H9 (cell line): ENCODE results near the gene TMEM30B. TPM values are rescaled to one million over a fixed set of nuclear protein-coding genes. Genes with fewer than 3 reads are reported as not detected.

Experiments used
- DNase-seq: peaks from one replicate; pipeline ENCODE4 v3.0.0-alpha.2; 2017
- H2AFZ ChIP-seq: one replicate; pipeline ENCODE4 v1.6.1; 2013; ENCODE audit warnings: mild to moderate bottlenecking, low read length, control low read depth, moderate library complexity
- H2AK5ac ChIP-seq: 2 replicates; pipeline ENCODE4 v1.6.1; 2013; ENCODE audit warnings: low read length, control low read depth, mixed read lengths; ENCODE audit not compliant: insufficient read length
- H2BK120ac ChIP-seq: one replicate; pipeline ENCODE4 v1.6.1; 2013; ENCODE audit warnings: low read depth, mild to moderate bottlenecking, low read length, control low read depth, inconsistent platforms; ENCODE audit not compliant: poor library complexity, severe bottlenecking
- H2BK12ac ChIP-seq: 2 replicates; pipeline ENCODE4 v1.6.1; 2013; ENCODE audit warnings: low read length, control low read depth, mixed read lengths, low read depth; ENCODE audit not compliant: insufficient read length
- H2BK15ac ChIP-seq: 2 replicates; pipeline ENCODE4 v1.6.1; 2013; ENCODE audit warnings: low read depth, low read length, control low read depth
- H2BK20ac ChIP-seq: one replicate; pipeline ENCODE4 v1.6.1; 2013; ENCODE audit warnings: low read depth, mild to moderate bottlenecking, low read length, control low read depth, inconsistent platforms; ENCODE audit not compliant: poor library complexity, severe bottlenecking
- H2BK5ac ChIP-seq: 2 replicates; pipeline ENCODE4 v1.6.1; 2013; ENCODE audit warnings: low read length, control low read depth, mixed read lengths; ENCODE audit not compliant: insufficient read length
- H3K14ac ChIP-seq: 2 replicates; pipeline ENCODE4 v1.6.1; 2013; ENCODE audit warnings: low read length, control low read depth; ENCODE audit not compliant: insufficient read depth
- H3K18ac ChIP-seq: 2 replicates; pipeline ENCODE4 v1.6.1; 2013; ENCODE audit warnings: low read depth, mild to moderate bottlenecking, mixed read lengths, low read length, control low read depth; ENCODE audit not compliant: insufficient read length
- H3K23ac ChIP-seq: 2 replicates; pipeline ENCODE4 v1.6.1; 2013; ENCODE audit warnings: low read length, control low read depth, mixed read lengths, low read depth; ENCODE audit not compliant: insufficient read length
- H3K23me2 ChIP-seq: 2 replicates; pipeline ENCODE4 v1.6.1; 2013; ENCODE audit warnings: low read depth, mild to moderate bottlenecking, mixed read lengths, low read length, control low read depth; ENCODE audit not compliant: insufficient read length, poor library complexity, severe bottlenecking
- H3K27ac ChIP-seq: 2 replicates; pipeline ENCODE4 v1.5.1; 2013; ENCODE audit warnings: low read length, control low read depth, mixed read lengths, low read depth; ENCODE audit not compliant: insufficient read length
- H3K27me3 ChIP-seq: 2 replicates; pipeline ENCODE4 v1.6.1; 2013; ENCODE audit warnings: low read length, control low read depth, inconsistent platforms; ENCODE audit not compliant: insufficient read depth
- H3K4ac ChIP-seq: 2 replicates; pipeline ENCODE4 v1.6.1; 2013; ENCODE audit warnings: low read depth, mild to moderate bottlenecking, control low read depth, inconsistent platforms, low read length, moderate library complexity
- H3K4me1 ChIP-seq: 2 replicates; pipeline ENCODE4 v1.6.1; 2013; ENCODE audit warnings: low read length, control low read depth, inconsistent platforms; ENCODE audit not compliant: insufficient read depth
- H3K4me2 ChIP-seq: 2 replicates; pipeline ENCODE4 v1.6.1; 2013; ENCODE audit warnings: low read length, control low read depth, mixed read lengths; ENCODE audit not compliant: insufficient read length, insufficient read depth
- H3K56ac ChIP-seq: 2 replicates; pipeline ENCODE4 v1.6.1; 2013; ENCODE audit warnings: low read depth, mild to moderate bottlenecking, mixed read lengths, low read length, control low read depth; ENCODE audit not compliant: insufficient read length
- H3K79me1 ChIP-seq: 2 replicates; pipeline ENCODE4 v1.6.1; 2013; ENCODE audit warnings: low read depth, mild to moderate bottlenecking, moderate library complexity, low read length, control low read depth, inconsistent platforms; ENCODE audit not compliant: insufficient read depth, poor library complexity, severe bottlenecking
- H3K79me2 ChIP-seq: 2 replicates; pipeline ENCODE4 v1.6.1; 2013; ENCODE audit warnings: low read length, control low read depth, inconsistent platforms; ENCODE audit not compliant: insufficient read depth
- H3K9ac ChIP-seq: 2 replicates; pipeline ENCODE4 v1.6.1; 2013; ENCODE audit warnings: low read length, control low read depth, mixed read lengths; ENCODE audit not compliant: insufficient read length; ENCODE audit errors: extremely low read depth
- H3K9me3 ChIP-seq: one replicate; pipeline ENCODE4 v1.6.1; 2013; ENCODE audit warnings: low read depth, low read length, inconsistent platforms; ENCODE audit not compliant: control insufficient read depth
- H3T11ph ChIP-seq: one replicate; pipeline ENCODE4 v1.6.1; 2013; ENCODE audit warnings: mild to moderate bottlenecking, low read length, control low read depth, inconsistent platforms
- H4K20me1 ChIP-seq: one replicate; pipeline ENCODE4 v1.6.1; 2013; ENCODE audit not compliant: control insufficient read depth, insufficient read length, insufficient read depth
- H4K5ac ChIP-seq: 2 replicates; pipeline ENCODE4 v1.6.1; 2013; ENCODE audit warnings: low read depth, mild to moderate bottlenecking, mixed read lengths, low read length, control low read depth; ENCODE audit not compliant: insufficient read length
- H4K8ac ChIP-seq: replicated peaks from 2 replicates; pipeline ENCODE4 v1.6.1; 2013; ENCODE audit warnings: low read length, control low read depth, mixed read lengths, low read depth; ENCODE audit not compliant: insufficient read length
- H4K91ac ChIP-seq: 2 replicates; pipeline ENCODE4 v1.6.1; 2013; ENCODE audit warnings: low read depth, mild to moderate bottlenecking, moderate library complexity, mixed read lengths, low read length, control low read depth; ENCODE audit not compliant: insufficient read length
- H3K27ac Mint-ChIP-seq, 3 experiments: 2 replicates in 2 of 3; 3 replicates in 1 of 3; pipeline ENCODE4 v1.8.0; 2020 to 2021; ENCODE audit warnings: mixed read lengths in 3 of 3, mild to moderate bottlenecking in 1 of 3, moderate library complexity in 1 of 3
- H3K27me3 Mint-ChIP-seq: 2 replicates; pipeline ENCODE4 v1.8.0; 2021; ENCODE audit warnings: low read depth, mild to moderate bottlenecking, moderate library complexity, mixed read lengths
- H3K36me3 Mint-ChIP-seq, 3 experiments: 2 replicates in 2 of 3; 3 replicates in 1 of 3; pipeline ENCODE4 v1.8.0; 2020 to 2021; ENCODE audit warnings: low read depth in 3 of 3, mixed read lengths in 3 of 3; ENCODE audit not compliant: insufficient read depth in 1 of 3
- H3K4me1 Mint-ChIP-seq, 2 experiments: 2 replicates each; pipeline ENCODE4 v1.8.0; 2020; ENCODE audit warnings: mixed read lengths in 2 of 2
- H3K4me3 Mint-ChIP-seq, 2 experiments: 2 replicates in 1 of 2; 3 replicates in 1 of 2; pipeline ENCODE4 v1.8.0; 2020 to 2021; ENCODE audit warnings: mild to moderate bottlenecking in 2 of 2, mixed read lengths in 2 of 2, moderate library complexity in 1 of 2
- H3K9me3 Mint-ChIP-seq, 2 experiments: 2 replicates in 1 of 2; 3 replicates in 1 of 2; pipeline ENCODE4 v1.8.0; 2020; ENCODE audit warnings: mild to moderate bottlenecking in 2 of 2, mixed read lengths in 2 of 2, moderate library complexity in 1 of 2
- WGBS: extraction: QIAGEN DNeasy Blood & Tissue Kit; methylation state at CpG from one replicate; pipeline ENCODE4 v1.1.7; 2013; ENCODE audit warnings: missing lambda C conversion rate, low lambda C conversion rate, mixed read lengths; ENCODE audit not compliant: insufficient read length; ENCODE audit errors: extremely low coverage; 5-methylcytosine and 5-hydroxymethylcytosine counted together
- total RNA-seq: library from RNA; stranded (reverse); gene quantifications from 2 replicates; pipeline ENCODE4 v1.2.1, GENCODE V29; 2021
- TF ChIP-seq, protein P1 (sequence below): fragments of 200-600 bp; sonication (generic); conservative IDR thresholded peaks from 3 replicates; pipeline ENCODE4 v1.8.0; 2021; ENCODE audit warnings: antibody characterized with exemption, mild to moderate bottlenecking

Gene TMEM30B
- total RNA-seq, 1 experiment from 2014 or later: 12.2 TPM

DNA sequence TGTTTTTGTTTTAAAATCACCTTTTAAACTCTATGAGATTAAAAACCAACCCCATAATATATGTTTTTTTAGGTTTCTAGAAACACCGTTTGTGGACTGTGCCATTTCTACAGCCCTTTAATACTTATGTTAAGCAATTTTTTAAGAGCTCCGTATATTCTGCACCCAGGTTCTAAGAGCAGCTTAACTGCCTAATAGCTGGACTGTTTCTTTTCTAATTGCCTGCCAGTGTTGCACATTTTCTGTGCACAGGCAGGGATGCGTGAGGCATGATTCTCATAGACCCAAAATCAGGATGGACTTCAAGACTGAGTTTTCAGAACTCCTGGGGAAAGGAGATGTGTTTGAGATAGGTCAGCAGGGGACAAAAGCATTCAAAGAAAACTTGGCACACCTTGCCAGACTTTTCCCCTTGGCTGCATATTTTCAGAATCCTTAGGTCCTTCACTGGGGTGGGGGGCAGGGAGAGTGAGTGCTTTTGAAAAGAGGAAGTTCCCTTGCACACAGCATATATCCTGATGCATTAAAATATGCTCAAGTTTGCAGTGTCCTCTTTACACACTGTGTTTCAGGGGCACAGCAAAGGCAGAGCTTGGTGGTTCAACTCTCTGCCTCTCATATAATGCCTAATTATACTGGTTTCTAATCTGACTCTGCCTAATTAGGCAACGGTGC is 27.9 kb downstream of the TMEM30B start:
- Histone ChIP-seq H3K79me1 (no peaks in the 10 kb centered on the region), H2AFZ (no peak overlapping the region), H4K5ac (no peak overlapping the region), H4K91ac (no peak overlapping the region), H3K9me3 (no peaks in the 10 kb centered on the region), H2BK120ac (no peak overlapping the region), H3K23ac (no peak overlapping the region), H2BK5ac (no peak overlapping the region), H3K9ac (no peak overlapping the region), H3K27ac (no peak overlapping the region), H3K56ac (no peak overlapping the region), H3T11ph (no peak overlapping the region), H2BK15ac (no peak overlapping the region), H3K18ac (no peak overlapping the region), H4K8ac (no peak overlapping the region), H3K4me1 (no peaks in the 10 kb centered on the region; the same call in 1 of the 2 replicates), H3K4ac (no peak overlapping the region), H2BK12ac (no peak overlapping the region), H2BK20ac (no peak overlapping the region), H3K23me2 (no peaks in the 10 kb centered on the region), H4K20me1 (no peaks in the 10 kb centered on the region), H2AK5ac (no peak overlapping the region), H3K27me3 (peaks cover 2% of the 10 kb centered on the region; the same call in 1 of the 2 replicates), H3K14ac (no peak overlapping the region), H3K79me2 (no peaks in the 10 kb centered on the region), H3K4me2 (no peak overlapping the region)
- H3K36me3 Mint-ChIP-seq: no peaks in the 10 kb centered on the region
- TF ChIP-seq, protein P1, sequence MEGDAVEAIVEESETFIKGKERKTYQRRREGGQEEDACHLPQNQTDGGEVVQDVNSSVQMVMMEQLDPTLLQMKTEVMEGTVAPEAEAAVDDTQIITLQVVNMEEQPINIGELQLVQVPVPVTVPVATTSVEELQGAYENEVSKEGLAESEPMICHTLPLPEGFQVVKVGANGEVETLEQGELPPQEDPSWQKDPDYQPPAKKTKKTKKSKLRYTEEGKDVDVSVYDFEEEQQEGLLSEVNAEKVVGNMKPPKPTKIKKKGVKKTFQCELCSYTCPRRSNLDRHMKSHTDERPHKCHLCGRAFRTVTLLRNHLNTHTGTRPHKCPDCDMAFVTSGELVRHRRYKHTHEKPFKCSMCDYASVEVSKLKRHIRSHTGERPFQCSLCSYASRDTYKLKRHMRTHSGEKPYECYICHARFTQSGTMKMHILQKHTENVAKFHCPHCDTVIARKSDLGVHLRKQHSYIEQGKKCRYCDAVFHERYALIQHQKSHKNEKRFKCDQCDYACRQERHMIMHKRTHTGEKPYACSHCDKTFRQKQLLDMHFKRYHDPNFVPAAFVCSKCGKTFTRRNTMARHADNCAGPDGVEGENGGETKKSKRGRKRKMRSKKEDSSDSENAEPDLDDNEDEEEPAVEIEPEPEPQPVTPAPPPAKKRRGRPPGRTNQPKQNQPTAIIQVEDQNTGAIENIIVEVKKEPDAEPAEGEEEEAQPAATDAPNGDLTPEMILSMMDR: no peak; the same call in 2 of the 3 replicates
- no CpG with 5 or more reads among the region's 4 CpGs for WGBS
- no peaks in the 10 kb centered on the region for H3K9me3 Mint-ChIP-seq
- H3K27me3 Mint-ChIP-seq: peaks cover 46% of the 10 kb centered on the region
- no peak overlapping the region for H3K4me3 Mint-ChIP-seq
- H3K27ac Mint-ChIP-seq: no peak overlapping the region
- DNase-seq: no peak
- peaks cover 14 to 17% of the 10 kb centered on the region in 2 experiments for H3K4me1 Mint-ChIP-seq
